GM10266 (cell line): ENCODE results near the gene PDGFD.

Experiments
- DNase-seq: peaks from one replicate; pipeline ENCODE4 v3.0.0; 2012; ENCODE audit errors: extremely low spot score
- TF ChIP-seq, protein P1 (sequence below): IDR thresholded peaks from 2 replicates; pipeline ENCODE4 v1.5.1; 2012; ENCODE audit warnings: mild to moderate bottlenecking, low read depth; ENCODE audit not compliant: control insufficient read depth, insufficient read depth; ENCODE audit errors: missing control alignments

PDGFD gene

DNA sequence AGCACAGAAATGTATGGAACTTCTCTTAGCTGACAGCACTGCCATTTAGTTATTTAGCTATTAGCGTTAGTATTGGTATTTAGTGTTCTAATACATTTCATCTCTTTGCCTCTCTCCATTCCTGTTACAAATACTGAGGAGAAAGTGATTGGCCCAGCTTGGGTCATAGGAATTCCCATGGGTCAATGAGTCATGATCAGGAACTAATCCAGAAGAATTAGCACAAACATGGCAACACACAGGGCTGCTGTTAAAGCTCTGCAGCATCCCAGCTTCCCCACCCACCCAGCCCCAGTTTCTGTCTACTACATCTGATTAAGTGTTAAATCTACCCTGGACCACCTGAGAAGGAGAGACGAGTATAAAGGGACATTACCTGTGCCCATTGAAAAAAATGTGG, 36.1 kb downstream of the PDGFD start:
- no peak for DNase-seq
- TF ChIP-seq, protein P1, sequence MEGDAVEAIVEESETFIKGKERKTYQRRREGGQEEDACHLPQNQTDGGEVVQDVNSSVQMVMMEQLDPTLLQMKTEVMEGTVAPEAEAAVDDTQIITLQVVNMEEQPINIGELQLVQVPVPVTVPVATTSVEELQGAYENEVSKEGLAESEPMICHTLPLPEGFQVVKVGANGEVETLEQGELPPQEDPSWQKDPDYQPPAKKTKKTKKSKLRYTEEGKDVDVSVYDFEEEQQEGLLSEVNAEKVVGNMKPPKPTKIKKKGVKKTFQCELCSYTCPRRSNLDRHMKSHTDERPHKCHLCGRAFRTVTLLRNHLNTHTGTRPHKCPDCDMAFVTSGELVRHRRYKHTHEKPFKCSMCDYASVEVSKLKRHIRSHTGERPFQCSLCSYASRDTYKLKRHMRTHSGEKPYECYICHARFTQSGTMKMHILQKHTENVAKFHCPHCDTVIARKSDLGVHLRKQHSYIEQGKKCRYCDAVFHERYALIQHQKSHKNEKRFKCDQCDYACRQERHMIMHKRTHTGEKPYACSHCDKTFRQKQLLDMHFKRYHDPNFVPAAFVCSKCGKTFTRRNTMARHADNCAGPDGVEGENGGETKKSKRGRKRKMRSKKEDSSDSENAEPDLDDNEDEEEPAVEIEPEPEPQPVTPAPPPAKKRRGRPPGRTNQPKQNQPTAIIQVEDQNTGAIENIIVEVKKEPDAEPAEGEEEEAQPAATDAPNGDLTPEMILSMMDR, result no peak

DNA sequence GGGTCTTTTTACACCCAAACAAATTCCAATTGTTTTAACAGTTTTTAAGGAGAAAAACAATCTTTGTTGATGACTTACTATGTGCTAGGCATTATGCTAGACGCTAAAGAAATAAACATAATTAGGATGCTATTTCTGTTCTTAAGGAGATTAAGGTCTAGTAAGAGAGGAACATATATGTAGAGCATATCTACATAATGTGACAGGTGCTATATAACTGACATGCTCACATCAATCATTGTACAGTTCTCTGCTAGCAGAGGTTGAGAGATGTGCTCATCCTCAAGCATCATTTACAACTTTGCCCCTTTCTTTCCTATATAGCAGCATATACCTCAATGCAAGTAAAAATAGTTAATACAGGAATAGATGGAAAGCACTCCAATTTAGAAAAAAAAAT, 37.5 kb downstream of the PDGFD start:
- DNase-seq, result no peak
- TF ChIP-seq, protein P1, result no peak

DNA sequence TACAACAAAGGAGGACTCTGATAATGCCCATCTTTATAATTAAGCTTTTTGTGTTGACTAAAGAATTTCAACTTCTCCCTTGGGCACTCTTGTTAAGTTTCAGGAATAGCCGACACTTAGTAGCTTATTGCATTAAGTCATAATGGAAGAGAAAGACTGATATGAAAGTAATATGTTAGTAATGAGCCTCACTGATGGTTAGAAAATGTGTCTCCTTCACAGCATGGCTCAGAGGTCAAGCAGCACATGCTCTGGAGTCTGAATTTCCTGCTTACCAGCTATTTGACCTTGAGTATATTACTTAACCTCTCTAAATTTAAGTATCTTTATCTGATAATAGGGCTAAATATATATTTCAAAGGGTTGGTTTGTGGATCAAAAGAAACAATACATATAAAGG, 39.0 kb downstream of the PDGFD start:
- DNase-seq, result no peak
- TF ChIP-seq, protein P1, result no peak

DNA sequence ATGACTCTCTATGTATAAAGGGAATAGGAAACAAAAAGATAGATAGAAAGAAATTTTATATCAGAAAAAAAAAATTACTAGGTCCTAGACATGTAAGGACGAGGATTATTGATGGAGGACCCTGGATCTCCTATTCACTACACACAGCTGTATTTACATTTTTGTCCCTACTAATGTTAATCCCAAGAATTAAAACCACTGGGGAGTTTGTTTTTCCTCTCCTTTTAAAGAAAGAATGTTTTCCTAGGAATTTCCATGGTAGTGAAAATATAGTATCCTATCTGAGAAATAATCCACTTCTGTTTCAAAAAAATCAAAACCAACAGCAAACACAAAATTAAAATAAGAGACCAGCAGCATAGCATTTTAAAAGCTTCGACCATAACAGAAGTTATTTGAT, 41.1 kb downstream of the PDGFD start:
- TF ChIP-seq, protein P1, result no peak

DNA sequence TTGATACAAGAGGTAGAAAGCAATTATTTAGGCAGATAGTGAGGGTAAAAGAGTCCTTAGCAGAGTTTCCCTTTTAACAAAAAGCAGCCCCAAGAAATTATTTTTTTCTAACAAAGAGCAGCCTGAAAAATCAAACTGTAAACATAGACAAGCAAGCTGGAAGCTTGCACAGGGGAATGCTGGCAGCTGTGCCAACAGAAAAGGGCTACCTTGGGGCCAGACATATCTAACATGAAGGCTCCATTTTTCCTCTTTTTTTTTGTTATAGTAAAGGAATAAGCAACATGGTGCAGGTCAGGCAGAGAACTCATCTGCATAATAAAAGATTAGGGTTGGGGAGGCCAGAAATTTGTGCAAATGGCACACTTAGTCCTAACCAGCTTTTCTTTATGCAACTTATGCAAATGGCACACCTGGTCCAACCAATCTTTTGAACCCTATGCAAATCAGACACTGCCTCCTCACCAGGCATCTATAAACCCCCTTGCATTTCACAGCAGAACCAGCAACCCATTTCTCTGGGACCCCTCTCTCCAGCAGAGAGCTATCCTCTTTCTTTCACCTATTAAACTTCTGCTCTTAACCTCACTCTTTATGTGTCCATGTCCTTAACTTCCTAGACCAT, 41.8 kb downstream of the PDGFD start:
- TF ChIP-seq, protein P1, result no peak
- no peak for DNase-seq

More for the DNA sequence above, 41.1 kb downstream of the PDGFD start:
- DNase-seq, result no peak

DNA sequence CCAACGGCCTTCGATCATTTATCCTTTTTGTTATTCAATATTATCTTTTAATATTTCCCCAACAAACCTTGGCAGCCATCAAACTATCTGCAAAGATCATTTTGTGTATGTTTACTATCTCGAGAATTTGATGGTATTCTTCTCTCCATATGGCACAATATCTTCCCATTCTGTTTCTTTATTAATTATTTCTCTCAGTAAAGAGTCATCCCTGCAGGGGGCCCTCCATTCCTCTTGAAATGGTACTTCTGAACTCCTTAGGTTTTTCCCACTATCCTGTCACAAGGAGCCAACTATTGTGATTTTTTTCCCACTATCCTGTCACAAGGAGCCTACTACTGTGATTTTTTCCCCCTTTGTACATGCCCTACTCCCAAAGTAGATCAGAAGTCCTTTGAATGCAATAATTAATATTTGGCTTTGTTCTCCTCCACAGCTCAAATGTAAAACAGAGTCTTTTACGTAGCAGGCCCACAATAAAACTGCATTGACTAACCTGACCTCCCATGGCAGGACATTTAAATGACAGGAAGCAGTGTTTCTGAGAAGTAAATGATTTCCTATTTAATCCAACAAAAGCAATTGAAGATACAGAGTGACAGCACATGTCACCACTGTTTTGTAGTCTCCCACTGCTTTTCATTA, 43.3 kb downstream of the PDGFD start:
- TF ChIP-seq, protein P1, result no peak
- no peak for DNase-seq

DNA sequence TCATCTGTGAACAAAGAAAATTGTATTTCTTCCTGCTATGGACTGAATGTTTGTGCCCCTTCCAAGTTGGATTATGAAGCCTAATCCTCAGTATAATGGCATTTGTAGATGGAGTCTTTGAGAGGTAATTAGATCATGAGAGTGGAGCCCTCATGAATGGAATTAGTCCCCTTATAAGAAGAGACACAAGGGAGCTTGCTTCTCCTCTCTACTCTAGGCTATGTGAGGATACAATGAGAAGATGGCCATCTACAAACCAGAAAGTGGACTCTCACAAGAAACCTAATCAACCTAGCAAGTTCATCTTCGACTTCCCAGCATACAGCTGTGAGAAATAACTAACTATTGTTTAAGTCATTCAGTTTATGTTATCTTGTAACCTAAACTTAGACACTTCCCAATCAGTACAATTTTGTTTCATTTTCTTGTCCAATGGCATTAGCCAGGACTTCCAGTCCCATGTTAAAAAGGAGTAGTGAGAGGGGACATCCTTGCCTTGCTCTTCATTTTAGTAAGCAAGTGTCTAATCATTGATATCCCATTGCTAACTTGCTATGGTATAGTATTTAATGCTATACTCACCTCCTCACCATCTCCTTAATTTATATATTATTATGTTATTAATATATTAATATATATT, 45.7 kb downstream of the PDGFD start:
- no peak for DNase-seq
- TF ChIP-seq, protein P1, result no peak
